K562 (cell line): ENCODE measurements around the gene TTBK1. TPM values are rescaled to one million over a fixed set of nuclear protein-coding genes. Genes with fewer than 3 reads are reported as not detected.

Experiments used
- ATAC-seq: fragments of 200-7000 bp; cut with Tn5 transposase; 3 replicates; pipeline ENCODE4 v1.9.1; 2020; ENCODE audit warnings: moderate library complexity
- BruUV-seq: library from RNA; stranded (reverse); fragments of 400-500 nt; replicated peaks from 2 replicates; lab custom pipeline; 2021; lab: Mats Ljungman, UMichigan
- CTCF ChIA-PET: fragments of 300-600 bp; formaldehyde crosslinking; extraction: SDS; loops from one replicate; lab custom pipeline; 2021; ENCODE audit warnings: low intra/inter-chr PET ratio; lab: Yijun Ruan, JAX
- POLR2A ChIA-PET: fragments of 300-600, 350-650 bp; sonication (Branson Sonifier 250); formaldehyde crosslinking; extraction: SDS; loops from one replicate; lab custom pipeline; 2021; ENCODE audit warnings: antibody characterized with exemption, inconsistent platforms; lab: Yijun Ruan, JAX
- DNase-seq, 4 experiments: peaks; one replicate each; pipeline versions ENCODE4 v3.0.0 to v3.0.0-alpha.2; 2011 to 2018; ENCODE audit warnings: low spot score in 3 of 4, mixed read lengths in 3 of 4; ENCODE audit errors: extremely low read depth in 1 of 4
- FAIRE-seq: peaks from 2 replicates; lab custom pipeline; 2011; peaks lifted over from hg19 to GRCh38; lab: Jason Lieb, UNC
- H2AFZ ChIP-seq: 2 replicates; pipeline ENCODE4 v1.6.0; 2011; ENCODE audit warnings: low read depth, low read length, control low read depth, inconsistent platforms
- H3K27ac ChIP-seq: fragments of 200-600 bp; 3 replicates; pipeline ENCODE4 v1.8.0; 2011; ENCODE audit warnings: low read depth, mild to moderate bottlenecking, control low read depth, inconsistent platforms, low read length, moderate library complexity, mixed read lengths; ENCODE audit errors: extremely low read depth
- H3K27me3 ChIP-seq, 2 experiments: fragments of 300-600 bp in 1 of 2; 2 replicates in 1 of 2; 3 replicates in 1 of 2; pipeline versions ENCODE4 v1.6.0 to v1.8.0; 2011; ENCODE audit warnings: inconsistent platforms in 2 of 2, low read length in 2 of 2, mild to moderate bottlenecking in 1 of 2, mixed read lengths in 1 of 2, moderate library complexity in 1 of 2; ENCODE audit not compliant: control insufficient read depth in 2 of 2, insufficient read depth in 2 of 2
- H3K36me3 ChIP-seq: fragments of 300-600 bp; 3 replicates; pipeline ENCODE4 v1.8.0; 2011; ENCODE audit warnings: mild to moderate bottlenecking, low read length, inconsistent platforms; ENCODE audit not compliant: control insufficient read depth, insufficient read depth
- H3K4me1 ChIP-seq, 2 experiments: fragments of 200-600 bp in 1 of 2; replicated peaks in 1 of 2; 2 replicates in 1 of 2; 3 replicates in 1 of 2; pipeline versions ENCODE4 v1.5.1 to v1.8.0; 2011; ENCODE audit warnings: inconsistent platforms in 2 of 2, low read length in 2 of 2, mild to moderate bottlenecking in 1 of 2, mixed read lengths in 1 of 2, moderate library complexity in 1 of 2; ENCODE audit not compliant: control insufficient read depth in 2 of 2, insufficient read depth in 2 of 2
- H3K4me2 ChIP-seq: 2 replicates; pipeline ENCODE4 v1.6.1; 2011; ENCODE audit warnings: low read length, control low read depth, inconsistent platforms, mixed read lengths; ENCODE audit not compliant: insufficient read depth
- H3K4me3 ChIP-seq: fragments of 200-600 bp; sonication (generic), shearing (Covaris generic); 2 replicates; pipeline ENCODE4 v1.5.1; 2016; ENCODE audit warnings: control low read depth, inconsistent platforms
- H3K79me2 ChIP-seq: fragments of 200-600 bp; 3 replicates; pipeline ENCODE4 v1.8.0; 2011; ENCODE audit warnings: low read length, inconsistent platforms; ENCODE audit not compliant: control insufficient read depth, insufficient read depth
- H3K9ac ChIP-seq, 2 experiments: 2 replicates each; pipeline versions ENCODE4 v1.6.0 to v1.6.1; 2011; ENCODE audit warnings: low read depth in 2 of 2, low read length in 2 of 2, control low read depth in 1 of 2, inconsistent platforms in 1 of 2, mild to moderate bottlenecking in 1 of 2, mixed read lengths in 1 of 2; ENCODE audit not compliant: insufficient read depth in 1 of 2
- H3K9me1 ChIP-seq: one replicate; pipeline ENCODE4 v1.6.0; 2011; ENCODE audit warnings: inconsistent platforms, mild to moderate bottlenecking, low read length, moderate library complexity; ENCODE audit not compliant: control insufficient read depth, insufficient read depth
- H3K9me3 ChIP-seq: replicated peaks from 2 replicates; pipeline ENCODE4 v1.5.1; 2011; ENCODE audit warnings: low read depth, low read length, inconsistent platforms; ENCODE audit not compliant: control insufficient read depth, insufficient read depth
- H4K20me1 ChIP-seq: replicated peaks from 2 replicates; pipeline ENCODE4 v1.6.1; 2011; ENCODE audit warnings: low read length, inconsistent platforms, mixed read lengths; ENCODE audit not compliant: control insufficient read depth, insufficient read depth
- ETV5 ChIP-seq: sonication (generic); formaldehyde crosslinking; IDR thresholded peaks from 2 replicates; pipeline ENCODE4 v1.4.0; 2020; ENCODE audit warnings: low read depth, mild to moderate bottlenecking, missing genetic modification reagents
- HNRNPUL1 ChIP-seq: fragments of 200-400 bp; formaldehyde crosslinking; IDR thresholded peaks from 2 replicates; pipeline ENCODE4 v1.6.1; 2017; ENCODE audit warnings: low read length
- MAX ChIP-seq: sonication (generic); formaldehyde crosslinking; IDR thresholded peaks from 2 replicates; pipeline ENCODE4 v1.9.0; 2022; ENCODE audit warnings: mild to moderate bottlenecking, missing genetic modification reagents
- NFXL1 ChIP-seq: fragments of 450-650 bp; formaldehyde crosslinking; IDR thresholded peaks from 2 replicates; pipeline ENCODE4 v1.4.0; 2021; ENCODE audit warnings: mild to moderate bottlenecking
- THRB ChIP-seq: fragments of 450-650 bp; formaldehyde crosslinking; conservative IDR thresholded peaks from 2 replicates; pipeline ENCODE4 v1.4.0; 2022; ENCODE audit warnings: mild to moderate bottlenecking, missing genetic modification characterization
- ZNF551 ChIP-seq: fragments of 250-450 bp; sonication (Bioruptor Pico); IDR thresholded peaks from 2 replicates; pipeline ENCODE4 v1.5.0; 2021; ENCODE audit warnings: mild to moderate bottlenecking, moderate library complexity
- WGBS: fragments of 100-300 bp; shearing (Covaris generic); methylation state at CpG from one replicate; pipeline ENCODE4 v1.1.6; 2016; ENCODE audit warnings: low coverage, mixed read lengths; ENCODE audit not compliant: insufficient coverage; ENCODE audit errors: missing lambda C conversion rate; 5-methylcytosine and 5-hydroxymethylcytosine counted together
- in situ Hi-C: fragments of 300-500 bp; cut with MboI; formaldehyde crosslinking; loops from 4 replicates; pipeline ENCODE4 v1.15.0; 2018; ENCODE audit warnings: inconsistent platforms, mixed read lengths
- intact Hi-C: fragments of 100-400 bp; cut with micrococcal nuclease; formaldehyde crosslinking; loops from 2 replicates; pipeline ENCODE4 v1.14.2; 2022
- polyA plus RNA-seq, 8 experiments: library from polyadenylated mRNA; depleted of rRNA in 4 of 8; stranded (reverse) in 5 of 8; unstranded in 3 of 8; fragments of >200 nt; fragmentation: Nextera tagmentation in 2 of 8; fragmentation: Illumina TruSeq in 1 of 8; extraction: Ambion mirVana in 2 of 8; extraction: Trizol in 1 of 8; gene quantifications; 2 replicates each; pipeline versions ENCODE4 v1.2.1 to v1.2.3, GENCODE V29; 2011 to 2014; ENCODE audit warnings: inconsistent platforms in 1 of 8, missing spikeins in 1 of 8
- total RNA-seq, 7 experiments: library from RNA; depleted of rRNA in 6 of 7; stranded (reverse); fragments of >200 nt in 6 of 7; fragmentation: Illumina TruSeq in 2 of 7; extraction: Trizol in 2 of 7; gene quantifications; 2 replicates each; pipeline versions ENCODE4 v1.2.1 to v1.2.3, GENCODE V29; 2011 to 2021; ENCODE audit warnings: low replicate concordance in 1 of 7
- TF ChIP-seq, protein P1 (sequence below), 2 experiments: fragments of 450-650 bp; formaldehyde crosslinking in 1 of 2; IDR thresholded peaks; 2 replicates each; pipeline versions ENCODE4 v1.4.0 to v1.6.1; 2014 to 2020; ENCODE audit warnings: mild to moderate bottlenecking in 2 of 2, borderline replicate concordance in 1 of 2, low read depth in 1 of 2
- TF ChIP-seq, protein P2 (sequence below): sonication (generic); formaldehyde crosslinking; IDR thresholded peaks from 2 replicates; pipeline ENCODE4 v1.8.0; 2022; ENCODE audit warnings: mild to moderate bottlenecking, low read depth, missing genetic modification reagents

The TTBK1 gene
- total and polyA plus RNA-seq, 9 of the 15 experiments (the other 6 are each of a cell fraction or from before 2014, with no cell fraction given): not detected

DNA sequence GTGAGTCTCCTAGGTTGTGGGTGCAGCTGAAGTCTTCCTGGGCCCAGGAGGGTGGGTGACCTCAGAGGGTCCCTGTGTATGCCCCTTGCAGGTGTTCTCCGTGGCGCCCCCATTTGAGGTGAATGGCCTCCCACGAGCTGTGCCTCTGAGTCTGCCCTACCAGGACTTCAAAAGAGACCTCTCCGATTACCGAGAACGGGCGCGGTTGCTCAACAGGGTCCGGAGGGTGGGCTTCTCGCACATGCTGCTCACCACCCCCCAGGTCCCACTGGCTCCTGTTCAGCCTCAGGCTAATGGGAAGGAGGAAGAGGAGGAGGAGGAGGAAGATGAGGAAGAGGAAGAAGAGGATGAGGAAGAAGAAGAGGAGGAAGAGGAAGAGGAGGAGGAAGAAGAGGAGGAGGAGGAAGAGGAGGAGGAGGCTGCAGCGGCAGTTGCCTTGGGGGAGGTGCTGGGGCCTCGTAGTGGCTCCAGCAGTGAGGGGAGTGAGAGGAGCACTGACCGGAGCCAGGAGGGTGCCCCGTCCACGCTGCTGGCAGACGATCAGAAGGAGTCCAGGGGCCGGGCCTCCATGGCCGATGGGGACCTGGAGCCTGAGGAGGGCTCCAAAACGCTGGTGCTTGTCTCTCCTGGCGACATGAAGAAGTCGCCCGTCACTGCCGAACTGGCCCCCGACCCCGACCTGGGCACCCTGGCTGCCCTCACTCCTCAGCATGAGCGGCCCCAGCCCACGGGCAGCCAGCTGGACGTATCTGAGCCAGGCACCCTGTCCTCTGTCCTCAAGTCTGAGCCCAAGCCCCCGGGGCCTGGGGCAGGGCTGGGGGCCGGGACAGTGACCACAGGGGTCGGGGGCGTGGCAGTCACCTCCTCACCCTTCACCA is 39.6 kb downstream of the TTBK1 start:
- Histone ChIP-seq H2AFZ (no peak overlapping the region), H3K27ac (no peak overlapping the region), H3K79me2 (no peaks in the 10 kb centered on the region), H3K36me3 (no peaks in the 10 kb centered on the region), H4K20me1 (0 out of 2 replicates have a peak, but pooled peaks cover 4% of the 10 kb centered on the region), H3K9me3 (no peaks in the 10 kb centered on the region), H3K9ac (0 out of 4 replicates have a peak overlapping the region, but pooled peaks of 1 of the 2 experiments have one; percentile 1), H3K4me3 (no peak overlapping the region), H3K4me2 (no peak overlapping the region), H3K4me1 (peaks cover 0 to 25% of the 10 kb centered on the region in 2 experiments; a peak in 2 of 5 replicates), H3K9me1 (no peaks in the 10 kb centered on the region), H3K27me3 (peaks cover 43 to 91% of the 10 kb centered on the region in 2 experiments)
- no peak for FAIRE-seq
- intact Hi-C loops (no loop called here), in situ Hi-C loops (no loop called here)
- POLR2A ChIA-PET: interaction anchor here (0.5 to 3.7 kb wide), 4 partner anchors 15 to 131 kb away, joined by 3 to 19 read pairs (median 3); no protein-coding TSS in a partner anchor
- WGBS: 6% methylated on average over 32 of the region's 32 CpGs
- BruUV-seq: no TSS peak
- CTCF ChIA-PET: interaction anchor here (0.6 kb wide), 1 partner anchor 48 kb away, joined by 3 read pairs; no protein-coding TSS in a partner anchor
- DNase-seq: no peak
- ATAC-seq: no peak
- TF ChIP-seq, protein P1, sequence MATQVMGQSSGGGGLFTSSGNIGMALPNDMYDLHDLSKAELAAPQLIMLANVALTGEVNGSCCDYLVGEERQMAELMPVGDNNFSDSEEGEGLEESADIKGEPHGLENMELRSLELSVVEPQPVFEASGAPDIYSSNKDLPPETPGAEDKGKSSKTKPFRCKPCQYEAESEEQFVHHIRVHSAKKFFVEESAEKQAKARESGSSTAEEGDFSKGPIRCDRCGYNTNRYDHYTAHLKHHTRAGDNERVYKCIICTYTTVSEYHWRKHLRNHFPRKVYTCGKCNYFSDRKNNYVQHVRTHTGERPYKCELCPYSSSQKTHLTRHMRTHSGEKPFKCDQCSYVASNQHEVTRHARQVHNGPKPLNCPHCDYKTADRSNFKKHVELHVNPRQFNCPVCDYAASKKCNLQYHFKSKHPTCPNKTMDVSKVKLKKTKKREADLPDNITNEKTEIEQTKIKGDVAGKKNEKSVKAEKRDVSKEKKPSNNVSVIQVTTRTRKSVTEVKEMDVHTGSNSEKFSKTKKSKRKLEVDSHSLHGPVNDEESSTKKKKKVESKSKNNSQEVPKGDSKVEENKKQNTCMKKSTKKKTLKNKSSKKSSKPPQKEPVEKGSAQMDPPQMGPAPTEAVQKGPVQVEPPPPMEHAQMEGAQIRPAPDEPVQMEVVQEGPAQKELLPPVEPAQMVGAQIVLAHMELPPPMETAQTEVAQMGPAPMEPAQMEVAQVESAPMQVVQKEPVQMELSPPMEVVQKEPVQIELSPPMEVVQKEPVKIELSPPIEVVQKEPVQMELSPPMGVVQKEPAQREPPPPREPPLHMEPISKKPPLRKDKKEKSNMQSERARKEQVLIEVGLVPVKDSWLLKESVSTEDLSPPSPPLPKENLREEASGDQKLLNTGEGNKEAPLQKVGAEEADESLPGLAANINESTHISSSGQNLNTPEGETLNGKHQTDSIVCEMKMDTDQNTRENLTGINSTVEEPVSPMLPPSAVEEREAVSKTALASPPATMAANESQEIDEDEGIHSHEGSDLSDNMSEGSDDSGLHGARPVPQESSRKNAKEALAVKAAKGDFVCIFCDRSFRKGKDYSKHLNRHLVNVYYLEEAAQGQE (IDR thresholded peaks at IDR 0.05; ENCODE audit: borderline replicate concordance): no peak
- TF ChIP-seq, protein P1 (CRISPR knock-in tag; IDR thresholded peaks at IDR 0.05; ENCODE audit: low read depth): no peak
- TF ChIP-seq NFXL1 (CRISPR knock-in tag) (no peak), MAX (CRISPR knock-in tag) (0 out of 2 replicates have a peak, but pooled peaks have one; percentile 15), ZNF551 (CRISPR knock-in tag) (no peak), HNRNPUL1 (no peak), ETV5 (CRISPR knock-in tag) (no peak), THRB (CRISPR knock-in tag) (0 out of 2 replicates have a peak, but pooled peaks have one; percentile 40)
- TF ChIP-seq, protein P2, sequence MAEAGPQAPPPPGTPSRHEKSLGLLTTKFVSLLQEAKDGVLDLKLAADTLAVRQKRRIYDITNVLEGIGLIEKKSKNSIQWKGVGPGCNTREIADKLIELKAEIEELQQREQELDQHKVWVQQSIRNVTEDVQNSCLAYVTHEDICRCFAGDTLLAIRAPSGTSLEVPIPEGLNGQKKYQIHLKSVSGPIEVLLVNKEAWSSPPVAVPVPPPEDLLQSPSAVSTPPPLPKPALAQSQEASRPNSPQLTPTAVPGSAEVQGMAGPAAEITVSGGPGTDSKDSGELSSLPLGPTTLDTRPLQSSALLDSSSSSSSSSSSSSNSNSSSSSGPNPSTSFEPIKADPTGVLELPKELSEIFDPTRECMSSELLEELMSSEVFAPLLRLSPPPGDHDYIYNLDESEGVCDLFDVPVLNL (CRISPR knock-in tag): no peak
